Mesodermal cell (in vitro differentiated cells): ENCODE data around the gene OR6A2. TPM values are rescaled to one million over a fixed set of nuclear protein-coding genes. Genes with fewer than 3 reads are reported as not detected.

Experiments used
- H3K27ac ChIP-seq: 2 replicates; pipeline ENCODE4 v1.7.0; 2013; ENCODE audit warnings: mild to moderate bottlenecking, low read depth, low read length, moderate library complexity; ENCODE audit not compliant: severe bottlenecking
- H3K36me3 ChIP-seq: 2 replicates; pipeline ENCODE4 v1.7.1; 2013; ENCODE audit warnings: mild to moderate bottlenecking, low read length, moderate library complexity; ENCODE audit not compliant: control insufficient read depth, insufficient read depth
- H3K4me1 ChIP-seq: one replicate; pipeline ENCODE4 v1.7.1; 2013; ENCODE audit warnings: mild to moderate bottlenecking, low read length; ENCODE audit not compliant: insufficient read depth, control insufficient read depth, poor library complexity, severe bottlenecking
- H3K4me3 ChIP-seq: 2 replicates; pipeline ENCODE4 v1.7.0; 2013; ENCODE audit warnings: low read length, control low read depth, mild to moderate bottlenecking; ENCODE audit not compliant: insufficient read depth, poor library complexity, severe bottlenecking; ENCODE audit errors: extremely low read depth
- H3K9me3 ChIP-seq: 2 replicates; pipeline ENCODE4 v1.7.1; 2013; ENCODE audit warnings: mild to moderate bottlenecking, low read length, moderate library complexity; ENCODE audit not compliant: control insufficient read depth
- WGBS, 2 experiments: methylation state at CpG; one replicate each; pipeline ENCODE4 v1.1.5; 2013; ENCODE audit warnings: missing lambda C conversion rate in 2 of 2; ENCODE audit not compliant: insufficient coverage in 2 of 2; 5-methylcytosine and 5-hydroxymethylcytosine counted together
- polyA plus RNA-seq, 2 experiments: library from polyadenylated mRNA; stranded (reverse); fragments of 50-300 nt; gene quantifications; one replicate each; pipeline ENCODE4 v1.2.3, GENCODE V29; 2013

The OR6A2 gene
- not detected for polyA plus RNA-seq (2013, experiment 1 of 2)
- polyA plus RNA-seq (2013, experiment 2 of 2), result not detected

DNA sequence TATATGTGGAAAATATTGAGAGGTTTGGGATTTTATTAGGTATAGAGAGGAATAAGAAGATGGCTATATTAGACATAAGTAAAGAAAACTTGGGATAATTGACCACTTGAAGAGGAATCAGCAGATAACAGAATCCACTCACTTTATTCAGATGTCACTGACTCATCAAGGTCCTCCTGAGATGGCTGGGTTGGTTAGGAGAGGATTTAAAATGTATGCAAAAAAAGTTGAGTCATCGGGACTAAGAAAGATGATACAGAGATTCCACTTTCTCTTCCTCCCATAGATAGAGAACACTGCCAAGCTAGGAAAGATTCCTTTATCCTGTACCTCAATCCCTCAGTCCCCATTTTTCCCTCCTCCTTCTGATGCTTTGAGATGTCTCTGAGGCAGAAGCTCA is at the start of gene OR6A2:
OR6A2 (minus strand) TSS at position 288 of the 400 bp plus-strand sequence. CDS start 3,981 bp downstream, outside the sequence.
- WGBS, 2 experiments, result no CpG with 5 or more reads among the region's 1 CpG
- Histone ChIP-seq H3K9me3 (no peaks in the 10 kb centered on the region), H3K4me3 (no peak within 1 kb of the TSS), H3K27ac (no peak within 1 kb of the TSS), H3K36me3 (no peaks in the 10 kb centered on the region), H3K4me1 (no peaks in the 10 kb centered on the region)

DNA sequence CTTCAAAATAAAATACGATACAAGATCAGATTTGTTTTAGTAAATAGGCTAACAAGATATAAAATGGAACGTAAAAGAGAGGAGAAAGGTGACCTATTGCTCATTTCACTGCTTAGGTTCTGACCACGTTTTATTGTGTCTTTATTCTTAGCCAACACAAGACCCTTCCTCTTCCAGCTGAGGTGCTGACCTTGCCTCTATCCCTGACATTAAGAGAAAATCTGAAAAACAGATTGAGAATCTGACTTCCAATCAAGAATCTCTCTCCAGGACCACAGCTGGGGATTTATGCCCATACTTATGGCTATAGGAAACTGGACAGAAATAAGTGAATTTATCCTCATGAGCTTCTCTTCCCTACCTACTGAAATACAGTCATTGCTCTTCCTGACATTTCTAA is 45.9 kb upstream of the OR6A2 start, which contains the start of gene OR10A5:
OR10A5 (plus strand) TSS at position 301 of the 400 bp plus-strand sequence; CDS start at position 301, 0 bp downstream.
- no peaks in the 10 kb centered on the region for H3K36me3 ChIP-seq
- H3K27ac ChIP-seq, result no peak within 1 kb of the TSS
- H3K4me3 ChIP-seq, result no peak within 1 kb of the TSS
- no peaks in the 10 kb centered on the region for H3K9me3 ChIP-seq
- 67 to 100% methylated on average over 1 of the region's 3 CpGs for WGBS, 2 experiments
- H3K4me1 ChIP-seq, result no peaks in the 10 kb centered on the region

GRCh38 chr11:6844356-6844755 is 44.9 kb upstream of the OR6A2 start:
- no peaks in the 10 kb centered on the region for H3K9me3 ChIP-seq
- 93 to 100% methylated on average over 3 to 4 of the region's 5 CpGs for WGBS, 2 experiments
- no peak overlapping the region for H3K4me3 ChIP-seq
- H3K4me1 ChIP-seq, result no peaks in the 10 kb centered on the region
- H3K27ac ChIP-seq, result no peak overlapping the region
- H3K36me3 ChIP-seq, result no peaks in the 10 kb centered on the region

DNA sequence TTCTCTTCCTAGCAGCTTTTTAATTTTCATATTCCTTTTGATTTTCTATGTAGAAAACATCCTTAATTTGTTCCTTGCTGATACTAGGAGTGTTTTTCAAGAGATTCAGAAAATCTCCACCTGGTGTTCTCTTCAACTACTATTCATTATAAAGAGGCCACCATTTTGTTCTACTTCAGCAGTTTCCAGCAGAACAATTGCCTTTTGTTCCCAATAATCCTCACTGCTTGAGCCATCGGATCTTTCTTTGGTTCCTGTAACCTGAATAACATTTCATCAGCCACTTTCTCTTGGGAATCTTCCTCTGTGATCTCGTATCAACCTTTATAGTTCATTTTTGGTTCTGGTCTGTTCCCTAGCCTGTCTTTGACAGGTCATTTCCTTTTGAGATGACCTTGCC is 44.2 kb upstream of the OR6A2 start:
- Histone ChIP-seq H3K36me3 (no peaks in the 10 kb centered on the region), H3K4me3 (no peak overlapping the region), H3K9me3 (no peaks in the 10 kb centered on the region), H3K4me1 (no peaks in the 10 kb centered on the region), H3K27ac (no peak overlapping the region)
- WGBS, 2 experiments, result 74 to 80% methylated on average over 2 of the region's 2 CpGs

DNA sequence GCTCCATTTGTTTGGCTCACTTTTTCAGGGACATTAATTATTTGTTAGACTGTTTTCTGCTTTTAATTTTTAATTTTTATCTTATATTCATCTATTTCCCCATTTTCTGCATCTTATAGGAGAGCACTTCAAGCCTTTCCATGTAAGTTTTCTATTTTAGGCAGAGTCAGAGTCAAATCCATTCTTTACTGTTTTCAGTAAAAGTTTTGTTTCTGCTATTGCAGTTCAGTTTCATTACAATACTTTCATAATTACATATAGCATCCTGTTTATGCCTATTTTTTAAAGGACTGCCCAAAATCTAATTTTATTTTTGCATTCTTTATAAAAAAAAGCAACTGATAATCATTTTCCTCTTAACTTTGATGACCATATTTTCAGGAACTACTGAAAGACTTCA is 42.2 kb upstream of the OR6A2 start:
- H3K27ac ChIP-seq, result no peak overlapping the region
- H3K9me3 ChIP-seq, result no peaks in the 10 kb centered on the region
- no peak overlapping the region for H3K4me3 ChIP-seq
- H3K36me3 ChIP-seq, result no peaks in the 10 kb centered on the region
- no peaks in the 10 kb centered on the region for H3K4me1 ChIP-seq

- no CpG with 5 or more reads among the region's 1 CpG for WGBS, 2 experiments
- no peaks in the 10 kb centered on the region for H3K4me1 ChIP-seq
- H3K27ac ChIP-seq, result no peak overlapping the region
- H3K4me3 ChIP-seq, result no peak overlapping the region
- H3K9me3 ChIP-seq, result no peaks in the 10 kb centered on the region
- H3K36me3 ChIP-seq, result no peaks in the 10 kb centered on the region
These were observed 34.5 kb upstream of the OR6A2 start for GRCh38 chr11:6834021-6834420.

DNA sequence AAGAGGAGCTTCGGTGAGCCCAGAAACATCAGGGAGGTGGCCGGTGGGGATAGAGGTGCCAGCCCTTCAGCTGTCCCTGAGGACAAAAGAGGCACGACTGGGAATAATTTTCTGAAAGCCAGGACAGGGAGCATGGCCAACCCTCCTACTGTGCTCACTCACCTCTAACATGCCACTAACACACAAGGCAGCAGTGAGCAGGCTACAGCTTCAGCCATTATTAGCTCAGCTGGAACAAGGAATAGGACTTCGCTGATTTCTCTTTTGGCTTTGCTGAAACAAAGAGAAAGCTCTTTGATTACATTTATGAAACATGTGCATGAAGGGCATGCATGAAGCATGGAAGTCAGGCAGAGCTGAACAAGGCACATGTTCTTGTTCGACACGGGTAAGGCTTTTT is 33.9 kb upstream of the OR6A2 start:
- no peak overlapping the region for H3K27ac ChIP-seq
- no peaks in the 10 kb centered on the region for H3K36me3 ChIP-seq
- WGBS, 2 experiments, result 79 to 83% methylated on average over 4 of the region's 6 CpGs
- no peaks in the 10 kb centered on the region for H3K9me3 ChIP-seq
- H3K4me3 ChIP-seq, result no peak overlapping the region
- no peaks in the 10 kb centered on the region for H3K4me1 ChIP-seq

- H3K4me1 ChIP-seq, result no peaks in the 10 kb centered on the region
- no peaks in the 10 kb centered on the region for H3K9me3 ChIP-seq
- H3K36me3 ChIP-seq, result no peaks in the 10 kb centered on the region
- H3K27ac ChIP-seq, result no peak overlapping the region
- H3K4me3 ChIP-seq, result no peak overlapping the region
- 63 to 86% methylated on average over 1 of the region's 1 CpG for WGBS, 2 experiments
These were observed 28.6 kb upstream of the OR6A2 start for GRCh38 chr11:6828103-6828502.

GRCh38 chr11:6825231-6825744 is 25.8 kb upstream of the OR6A2 start:
- no peak overlapping the region for H3K4me3 ChIP-seq
- H3K36me3 ChIP-seq, result no peaks in the 10 kb centered on the region
- H3K4me1 ChIP-seq, result no peaks in the 10 kb centered on the region
- H3K9me3 ChIP-seq, result no peaks in the 10 kb centered on the region
- no peak overlapping the region for H3K27ac ChIP-seq
- 85 to 91% methylated on average over 7 of the region's 7 CpGs for WGBS, 2 experiments

DNA sequence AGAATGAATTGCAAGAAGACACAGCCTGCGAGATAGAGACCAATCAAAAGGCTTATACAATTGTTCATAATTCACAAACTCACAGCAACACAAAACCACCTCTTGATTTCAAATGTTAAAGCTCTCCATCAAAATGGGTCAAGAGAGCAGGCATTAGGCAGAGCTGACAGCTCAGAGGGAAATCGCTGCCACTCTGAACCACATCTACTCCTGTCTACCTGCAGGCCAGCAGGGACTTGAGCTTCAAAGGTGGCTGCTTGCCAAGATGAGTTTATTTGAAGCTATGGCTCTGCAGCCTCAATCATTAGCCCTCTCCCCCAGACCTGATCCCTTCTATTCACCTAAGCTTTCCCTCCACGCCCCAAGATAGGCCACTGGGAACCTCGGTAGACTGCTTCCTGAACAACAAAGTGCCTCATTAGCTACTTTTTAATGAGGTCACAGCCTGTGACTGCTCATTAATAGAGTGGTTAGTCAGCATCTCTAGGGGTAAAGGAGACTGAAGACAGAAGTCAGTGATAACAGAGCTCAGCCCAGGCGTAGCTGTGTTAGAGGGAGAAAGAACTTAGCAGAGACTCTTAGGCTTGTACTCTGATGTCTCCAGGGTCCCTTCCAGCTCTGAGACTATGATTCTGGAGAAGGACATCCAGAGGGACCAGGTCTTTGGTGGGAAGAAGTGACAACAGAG is 24.8 kb upstream of the OR6A2 start:
- Histone ChIP-seq H3K36me3 (no peaks in the 10 kb centered on the region), H3K9me3 (no peaks in the 10 kb centered on the region), H3K4me3 (no peak overlapping the region), H3K27ac (no peak overlapping the region), H3K4me1 (no peaks in the 10 kb centered on the region)
- 89 to 98% methylated on average over 5 of the region's 5 CpGs for WGBS, 2 experiments

- Histone ChIP-seq H3K36me3 (no peaks in the 10 kb centered on the region), H3K27ac (no peak overlapping the region), H3K4me3 (no peak overlapping the region), H3K4me1 (no peaks in the 10 kb centered on the region), H3K9me3 (no peaks in the 10 kb centered on the region)
- WGBS, 2 experiments, result 91 to 94% methylated on average over 3 to 5 of the region's 5 CpGs
These were observed 19.5 kb upstream of the OR6A2 start for GRCh38 chr11:6818967-6819366.
